ENCODE measurements around the gene MZT2B.
"Not testable (repeated sequence)": the region's sequence is repeated elsewhere in the genome, so short reads cannot be mapped to it uniquely, and the experiment has no call there.

The MZT2B gene, protein sequence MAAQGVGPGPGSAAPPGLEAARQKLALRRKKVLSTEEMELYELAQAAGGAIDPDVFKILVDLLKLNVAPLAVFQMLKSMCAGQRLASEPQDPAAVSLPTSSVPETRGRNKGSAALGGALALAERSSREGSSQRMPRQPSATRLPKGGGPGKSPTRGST

DNA sequence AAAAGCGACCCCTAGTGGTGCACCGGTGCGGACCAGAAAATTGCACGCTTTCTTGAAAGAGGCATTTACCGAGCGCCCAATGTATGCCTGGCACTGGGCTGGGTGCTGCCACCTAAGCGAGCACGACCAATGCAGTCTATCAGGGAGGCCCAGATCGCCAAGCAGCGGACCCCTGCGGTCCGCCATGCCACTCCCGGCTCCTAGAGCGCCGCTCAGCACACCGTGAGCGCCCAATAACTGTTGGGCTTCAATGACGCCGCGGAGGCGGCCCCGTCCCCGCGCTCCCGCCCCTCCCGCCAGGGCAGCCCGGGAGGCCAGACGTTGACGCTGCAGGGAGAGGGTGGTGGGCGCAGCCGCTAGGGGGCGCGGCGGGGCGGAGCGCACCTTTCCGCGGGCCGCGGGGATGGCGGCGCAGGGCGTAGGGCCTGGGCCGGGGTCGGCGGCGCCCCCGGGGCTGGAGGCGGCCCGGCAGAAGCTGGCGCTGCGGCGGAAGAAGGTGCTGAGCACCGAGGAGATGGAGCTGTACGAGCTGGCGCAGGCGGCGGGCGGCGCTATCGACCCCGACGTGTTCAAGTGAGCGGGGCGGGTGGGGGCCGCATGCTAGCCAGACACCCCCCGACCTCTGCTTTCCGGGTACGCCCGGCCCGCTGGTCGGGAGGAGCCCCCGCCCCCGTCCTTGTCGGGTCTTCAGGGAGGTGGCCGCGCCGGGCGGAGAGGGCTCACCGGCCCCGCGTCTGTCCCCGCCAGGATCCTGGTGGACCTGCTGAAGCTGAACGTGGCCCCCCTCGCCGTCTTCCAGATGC, at the start of gene MZT2B:
Gene MZT2B, plus strand, starts transcription at position 383 of the 803 bp plus-strand sequence. Its CDS starts 21 bp downstream, at position 404.
- not testable (repeated sequence) for DNase-seq

GRCh38 chr2:130135692-130136541, 46.1 kb upstream of the MZT2B start:
- DNase-seq: no peak

DNA sequence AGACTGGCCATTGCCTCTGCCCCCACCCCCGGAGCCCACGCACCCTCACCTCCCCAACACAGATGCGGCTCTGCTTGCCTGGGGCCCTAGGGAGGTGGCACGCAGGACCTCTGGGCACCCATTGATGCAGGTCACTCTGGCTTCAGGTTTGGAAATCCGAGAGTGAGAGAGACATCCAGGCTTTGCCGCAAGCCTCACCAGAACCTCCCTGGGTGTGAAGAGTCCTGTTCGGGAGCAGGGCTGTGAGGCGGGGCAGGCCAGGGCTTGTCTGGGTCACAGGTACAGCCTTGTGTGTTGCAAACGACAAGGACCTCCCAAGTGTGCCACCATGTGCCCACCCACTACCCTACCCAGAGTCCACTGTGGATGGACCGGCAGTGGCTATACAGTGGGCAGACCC, 45.5 kb upstream of the MZT2B start:
- DNase-seq: not testable (repeated sequence)

GRCh38 chr2:130137118-130137517, 44.9 kb upstream of the MZT2B start:
- not testable (repeated sequence) for DNase-seq

DNA sequence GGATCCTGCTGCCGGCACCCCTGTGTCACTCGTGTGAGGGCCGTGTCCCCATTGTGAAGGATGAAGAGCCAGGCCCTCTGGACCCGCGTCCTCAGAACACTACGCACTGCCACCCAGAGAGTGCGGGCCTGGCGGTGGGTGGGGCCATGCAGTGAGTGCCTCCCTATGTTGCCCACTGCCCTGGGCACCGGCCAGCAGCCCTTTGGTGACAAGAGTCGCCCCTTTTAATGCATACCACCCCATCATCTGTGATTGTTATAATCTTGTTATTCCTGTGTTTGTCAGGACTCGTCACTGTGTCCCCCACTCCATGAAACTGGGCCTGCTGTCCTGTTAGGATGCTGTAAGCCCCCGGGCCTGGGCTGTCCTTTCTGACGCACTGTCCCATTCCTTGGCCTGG, 43.7 kb upstream of the MZT2B start:
- not testable (repeated sequence) for DNase-seq

DNA sequence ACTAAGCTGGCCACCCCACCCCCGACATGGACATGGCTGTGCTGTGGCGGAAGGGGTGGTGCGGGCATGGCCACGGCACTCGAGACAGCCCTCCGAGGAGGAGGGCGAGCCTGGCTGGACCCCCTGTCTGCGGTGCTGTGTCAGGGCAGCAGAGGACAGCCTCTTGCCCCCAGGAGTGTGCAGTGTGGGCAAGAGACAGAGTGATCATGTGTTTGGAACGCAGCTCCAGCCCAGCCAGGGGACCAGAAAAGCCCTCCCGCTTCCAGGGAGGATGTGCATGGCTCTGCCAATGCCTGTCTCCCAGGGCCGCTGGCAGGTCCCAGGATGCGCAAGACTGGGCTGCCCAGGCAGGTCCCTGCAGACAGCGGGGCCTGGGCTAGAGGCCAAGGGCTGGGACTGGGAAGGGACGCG, 43.2 kb upstream of the MZT2B start:
- not testable (repeated sequence) for DNase-seq

GRCh38 chr2:130139331-130140280, 42.5 kb upstream of the MZT2B start:
- DNase-seq: not testable (repeated sequence)

DNA sequence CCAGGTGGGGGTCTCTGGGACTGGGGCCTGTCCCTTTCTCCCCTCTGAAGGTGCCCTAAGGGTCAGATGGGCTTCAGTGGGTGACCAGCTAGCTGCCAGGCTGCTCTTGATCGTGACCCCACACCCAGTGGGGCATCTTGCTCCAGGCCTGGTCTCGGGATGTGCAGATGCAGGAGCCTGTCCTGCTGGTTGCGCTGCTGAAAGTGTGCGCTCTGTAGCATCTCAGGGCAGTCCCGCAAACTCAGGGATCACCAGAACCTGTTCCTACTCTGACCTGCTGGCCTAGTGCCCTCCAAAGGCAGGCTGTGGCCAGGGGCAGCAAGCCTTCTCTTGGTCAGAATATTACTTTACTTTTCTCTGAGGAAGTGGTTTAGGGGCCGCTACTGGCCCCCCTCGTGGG, 41.5 kb upstream of the MZT2B start:
- not testable (repeated sequence) for DNase-seq

DNA sequence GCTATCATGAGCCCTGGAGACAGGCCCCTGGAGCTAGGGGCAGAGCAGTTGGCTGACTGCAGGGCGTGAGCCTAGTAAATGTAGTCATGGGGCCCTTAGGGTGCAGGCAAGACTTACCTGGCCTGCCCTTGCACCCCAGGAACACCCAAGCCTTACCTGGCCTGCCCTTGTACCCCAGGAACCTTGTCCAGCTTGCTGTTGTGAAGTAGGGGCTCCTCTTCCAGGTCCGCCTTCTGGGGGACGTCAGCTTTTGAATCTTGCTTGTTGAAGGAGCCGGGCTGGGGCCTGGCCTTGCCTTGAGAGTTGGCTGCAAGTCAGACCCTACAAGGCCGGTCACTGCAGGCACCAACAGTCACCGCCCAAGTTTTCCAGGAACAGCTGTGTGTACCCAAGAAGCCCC, 41.1 kb upstream of the MZT2B start:
- not testable (repeated sequence) for DNase-seq

GRCh38 chr2:130141645-130142370, 40.3 kb upstream of the MZT2B start:
- not testable (repeated sequence) for DNase-seq

- not testable (repeated sequence) for DNase-seq
These were observed 39.4 kb upstream of the MZT2B start for GRCh38 chr2:130142396-130143265.

GRCh38 chr2:130143266-130144039, 38.6 kb upstream of the MZT2B start:
- not testable (repeated sequence) for DNase-seq

DNA sequence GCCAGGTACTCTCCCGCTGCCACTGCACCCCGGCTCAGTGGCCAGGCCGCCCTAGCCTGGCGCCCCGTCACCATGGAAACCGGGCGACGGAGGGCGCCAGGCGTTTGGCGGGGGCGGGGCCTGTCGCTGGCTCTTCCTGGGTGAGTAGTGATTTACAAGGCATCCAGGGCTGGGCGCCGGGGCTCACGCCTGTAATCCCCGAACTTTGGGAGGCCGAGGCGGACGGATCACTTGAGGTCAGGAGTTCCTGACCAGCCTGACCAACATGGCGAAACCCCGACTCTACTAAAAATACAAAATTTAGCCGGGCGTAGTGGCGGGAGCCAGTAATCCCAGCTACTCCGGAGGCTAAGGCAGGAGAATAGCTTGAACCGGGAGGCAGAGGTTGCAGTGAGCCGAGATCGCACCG, 37.1 kb upstream of the MZT2B start, which contains the start of gene CCDC74B:
Gene CCDC74B, minus strand, starts transcription at position 107 of the 409 bp plus-strand sequence. CDS start 116 bp downstream, outside the sequence.
- DNase-seq: not testable (repeated sequence)

GRCh38 chr2:130148515-130148914, 33.5 kb upstream of the MZT2B start:
- DNase-seq: not testable (repeated sequence)

GRCh38 chr2:130150181-130151144, 31.6 kb upstream of the MZT2B start:
- DNase-seq: no peak

- DNase-seq: not testable (repeated sequence)
These were observed 30.9 kb upstream of the MZT2B start for GRCh38 chr2:130151145-130151512.

DNA sequence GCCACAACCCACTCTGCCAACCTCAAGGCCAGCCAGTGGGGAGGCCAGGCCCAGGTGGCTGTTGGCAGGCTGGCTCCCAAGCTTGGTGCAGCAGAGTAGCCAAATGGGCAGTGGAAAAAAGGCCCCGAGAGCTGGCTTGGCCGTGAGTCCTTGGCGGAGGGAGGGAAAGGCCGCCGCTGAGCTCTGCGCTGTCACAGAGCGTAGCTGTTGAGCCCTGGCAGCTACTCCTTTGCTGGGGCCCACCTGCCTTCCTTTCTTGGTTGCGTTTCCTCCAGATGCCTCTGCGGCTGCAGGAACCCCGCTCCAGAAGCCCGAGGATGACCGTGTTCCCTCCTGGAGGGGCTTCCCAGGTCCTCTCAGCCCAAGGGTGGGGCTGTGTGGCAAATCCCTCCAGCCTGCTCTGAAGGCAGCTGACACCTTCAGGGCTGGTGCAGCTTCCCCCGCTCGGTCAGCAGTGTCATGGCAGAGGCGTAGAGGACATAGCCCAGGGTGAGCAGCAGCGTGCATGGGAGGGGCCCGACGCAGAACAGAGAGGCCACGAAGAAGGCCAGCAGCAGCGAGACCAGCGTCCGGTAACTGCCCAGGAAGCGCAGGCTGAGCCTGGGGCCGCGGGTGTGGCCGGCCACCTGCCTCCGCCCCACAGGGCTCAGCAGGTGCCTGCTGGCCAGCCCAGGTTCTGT, 29.8 kb upstream of the MZT2B start:
- DNase-seq: not testable (repeated sequence)

All from cortex of kidney (tissue), 1 donor.